LNCAP (cell line): ENCODE data around the gene OPN1MW3.

Source experiments
- TF ChIP-seq, protein P1 (sequence below): fragments of 450-650 bp; IDR thresholded peaks from 2 replicates; pipeline ENCODE4 v1.5.1; 2017; ENCODE audit warnings: mild to moderate bottlenecking

The OPN1MW3 gene

DNA sequence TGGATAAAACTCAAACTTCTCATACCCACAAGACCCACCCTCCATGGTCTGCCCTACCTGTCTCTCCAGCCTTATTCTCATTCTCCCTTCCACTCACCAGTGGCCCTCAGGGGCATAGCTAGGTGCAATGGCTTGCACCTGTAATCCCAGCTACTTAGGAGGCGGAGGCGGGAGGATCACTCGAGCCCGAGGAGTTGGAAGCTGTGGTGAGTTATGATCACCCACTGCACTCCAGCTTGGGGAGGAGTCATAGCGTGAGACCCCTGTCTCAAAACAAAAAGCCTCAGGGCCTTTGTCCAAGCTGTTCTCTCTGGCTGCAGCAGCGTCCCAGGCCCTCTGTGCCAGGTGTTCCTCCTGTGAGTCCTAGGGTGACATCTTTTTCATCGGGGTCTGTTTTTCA, 54.7 kb downstream of the OPN1MW3 start:
- TF ChIP-seq, protein P1, sequence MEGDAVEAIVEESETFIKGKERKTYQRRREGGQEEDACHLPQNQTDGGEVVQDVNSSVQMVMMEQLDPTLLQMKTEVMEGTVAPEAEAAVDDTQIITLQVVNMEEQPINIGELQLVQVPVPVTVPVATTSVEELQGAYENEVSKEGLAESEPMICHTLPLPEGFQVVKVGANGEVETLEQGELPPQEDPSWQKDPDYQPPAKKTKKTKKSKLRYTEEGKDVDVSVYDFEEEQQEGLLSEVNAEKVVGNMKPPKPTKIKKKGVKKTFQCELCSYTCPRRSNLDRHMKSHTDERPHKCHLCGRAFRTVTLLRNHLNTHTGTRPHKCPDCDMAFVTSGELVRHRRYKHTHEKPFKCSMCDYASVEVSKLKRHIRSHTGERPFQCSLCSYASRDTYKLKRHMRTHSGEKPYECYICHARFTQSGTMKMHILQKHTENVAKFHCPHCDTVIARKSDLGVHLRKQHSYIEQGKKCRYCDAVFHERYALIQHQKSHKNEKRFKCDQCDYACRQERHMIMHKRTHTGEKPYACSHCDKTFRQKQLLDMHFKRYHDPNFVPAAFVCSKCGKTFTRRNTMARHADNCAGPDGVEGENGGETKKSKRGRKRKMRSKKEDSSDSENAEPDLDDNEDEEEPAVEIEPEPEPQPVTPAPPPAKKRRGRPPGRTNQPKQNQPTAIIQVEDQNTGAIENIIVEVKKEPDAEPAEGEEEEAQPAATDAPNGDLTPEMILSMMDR: no peak

DNA sequence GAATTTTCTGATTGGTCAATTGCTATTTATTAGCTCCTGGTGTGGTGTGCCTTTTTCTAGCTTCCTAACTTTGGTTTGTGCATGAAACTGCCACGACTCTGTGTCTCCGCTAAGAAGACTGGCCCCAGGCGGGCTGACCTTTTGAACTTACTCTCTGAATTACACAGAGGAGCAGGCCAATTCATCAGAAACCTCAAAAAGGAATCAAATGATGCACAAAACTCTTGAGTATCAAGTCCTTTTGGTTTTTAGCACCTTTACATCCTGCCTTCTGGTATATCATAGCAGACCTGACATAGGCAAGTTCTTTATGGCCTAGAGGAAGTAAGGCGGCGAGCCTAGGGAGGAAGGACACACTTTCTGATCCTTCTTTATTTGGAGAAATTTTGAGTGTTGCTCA, 55.8 kb downstream of the OPN1MW3 start:
- TF ChIP-seq, protein P1: no peak

DNA sequence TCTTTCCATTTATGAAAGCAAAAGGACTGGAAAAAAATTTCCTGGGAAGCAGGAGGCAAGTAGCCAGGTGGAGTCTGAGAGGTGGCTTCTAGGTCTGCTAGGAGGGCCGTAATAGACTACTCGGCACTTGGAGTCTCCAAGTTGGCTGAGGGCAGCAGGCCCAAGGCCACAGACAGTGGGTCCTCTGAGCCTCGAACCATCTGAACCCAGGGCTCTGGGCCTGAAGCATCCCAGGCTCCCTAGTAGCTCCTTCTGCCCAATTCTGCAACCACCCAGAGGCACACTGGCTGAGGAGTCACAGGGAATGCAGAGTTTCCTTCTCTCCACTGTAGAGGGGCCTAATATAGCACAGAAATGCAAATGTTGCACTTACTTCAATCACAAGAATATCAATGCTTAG, 58.0 kb downstream of the OPN1MW3 start:
- TF ChIP-seq, protein P1: no peak

DNA sequence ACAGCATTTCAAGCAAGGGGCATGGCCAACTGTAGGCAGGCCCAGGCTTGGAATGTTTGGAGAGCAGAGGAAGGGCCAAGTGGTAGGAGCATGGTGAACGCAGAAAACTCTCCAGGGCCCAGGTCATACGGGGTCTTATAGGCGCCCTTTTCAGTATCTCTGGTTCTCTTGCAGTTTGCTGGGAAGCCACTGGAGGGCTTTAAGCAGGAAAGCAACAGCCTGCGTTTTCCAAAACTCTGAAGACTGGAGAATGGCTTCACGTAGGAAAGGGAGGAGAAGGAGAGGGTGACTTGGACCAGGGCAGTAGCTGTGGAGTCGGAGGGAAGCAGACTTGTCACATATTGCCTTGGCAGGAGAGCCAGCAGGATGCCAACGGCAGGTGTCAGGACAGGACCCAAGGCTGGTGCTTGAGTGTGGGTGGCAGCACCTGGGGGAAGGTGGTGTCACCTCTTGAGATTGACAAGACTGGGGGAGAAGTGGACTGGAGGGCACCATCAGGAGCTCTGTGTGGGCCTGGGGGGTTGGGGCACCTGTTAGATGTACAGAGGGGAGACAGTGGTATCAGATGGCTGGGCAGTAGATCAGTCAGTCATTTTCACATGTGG, 60.1 kb downstream of the OPN1MW3 start:
- TF ChIP-seq, protein P1: peak; percentile 28; the same call in 1 of the 2 replicates

DNA sequence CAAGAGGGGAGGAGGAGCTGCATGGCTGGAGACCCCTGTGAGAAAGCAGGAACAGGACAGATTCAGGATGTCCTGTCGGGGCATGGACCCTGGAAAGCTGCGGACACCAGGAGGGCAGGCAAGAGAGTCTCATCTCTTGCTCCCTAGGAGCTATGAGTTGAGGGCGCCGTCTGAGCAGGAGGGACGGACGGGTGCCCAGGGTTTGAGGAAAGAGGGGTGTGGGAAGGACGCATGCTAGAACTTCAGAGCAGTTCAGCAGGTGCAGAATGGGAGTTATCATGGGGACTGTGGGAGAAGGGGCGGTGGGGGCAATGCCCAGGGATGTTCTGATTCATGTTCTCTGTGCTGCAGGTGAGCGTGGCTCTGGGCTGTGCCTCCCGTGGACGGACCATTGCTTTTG, 63.0 kb downstream of the OPN1MW3 start:
- TF ChIP-seq, protein P1: no peak
